ENCODE measurements around the gene PARVA.

PARVA gene

GRCh38 chr11:12526789-12527188, 149.4 kb downstream of the PARVA start:
- DNase-seq (ENCODE audit: low read depth in 2 of 2) = no peak

GRCh38 chr11:12528487-12528886, 151.1 kb downstream of the PARVA start:
- no peak for DNase-seq (ENCODE audit: low read depth in 2 of 2)

DNA sequence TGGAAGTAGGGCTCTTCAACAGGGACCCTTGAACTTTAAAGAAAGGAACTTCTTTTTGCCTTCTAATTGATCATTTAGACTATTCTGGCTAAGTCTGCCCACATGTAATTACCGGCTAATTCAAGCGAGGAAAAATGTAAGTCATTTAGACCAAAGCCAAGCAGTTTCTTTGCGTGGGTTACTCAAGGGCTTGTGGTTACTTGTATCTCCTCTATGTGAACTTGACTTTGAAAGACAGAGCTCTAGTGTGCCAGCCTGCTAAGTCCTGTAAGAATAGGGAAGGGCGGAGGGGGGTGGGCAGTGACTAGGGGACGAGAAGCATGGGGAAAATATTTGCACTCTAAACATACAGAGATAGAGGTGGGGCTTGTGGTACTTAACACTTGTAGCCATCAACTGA, 151.7 kb downstream of the PARVA start:
- no peak for DNase-seq (ENCODE audit: low read depth in 2 of 2)

- DNase-seq (ENCODE audit: low read depth in 2 of 2) = no peak
These were observed 152.4 kb downstream of the PARVA start for GRCh38 chr11:12529793-12530192.

- no peak for DNase-seq (ENCODE audit: low read depth in 2 of 2)
These were observed 153.6 kb downstream of the PARVA start for GRCh38 chr11:12531020-12531419.

DNA sequence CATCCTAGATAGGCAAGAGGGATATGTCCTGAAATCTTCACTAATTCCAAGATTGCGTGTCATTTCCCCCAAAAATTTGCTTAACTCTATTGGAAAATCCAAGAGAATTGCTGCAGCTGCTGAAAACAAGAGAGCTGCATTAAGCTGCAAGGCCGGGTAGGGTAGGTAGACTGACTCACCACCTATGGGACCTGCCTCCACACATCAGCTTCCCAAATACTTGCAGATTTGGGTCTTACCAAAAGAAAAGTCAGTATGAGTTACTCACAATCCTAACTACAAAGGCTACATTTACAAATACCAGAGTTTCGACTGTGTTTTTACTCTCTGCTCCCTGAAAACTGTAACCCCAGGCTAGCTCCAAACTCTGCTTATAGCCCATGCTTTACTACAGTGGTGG, 154.3 kb downstream of the PARVA start:
- no peak for DNase-seq (ENCODE audit: low read depth in 2 of 2)

- no peak for DNase-seq (ENCODE audit: low read depth in 2 of 2)
These were observed 155.2 kb downstream of the PARVA start for GRCh38 chr11:12532580-12532979.

GRCh38 chr11:12534549-12534948, 157.2 kb downstream of the PARVA start:
- no peak for DNase-seq (ENCODE audit: low read depth in 2 of 2)

GRCh38 chr11:12535321-12535720, 157.9 kb downstream of the PARVA start:
- no peak for DNase-seq (ENCODE audit: low read depth in 2 of 2)

- DNase-seq (ENCODE audit: low read depth in 2 of 2) = no peak
These were observed 159.2 kb downstream of the PARVA start for GRCh38 chr11:12536566-12536965.

- no peak for DNase-seq (ENCODE audit: low read depth in 2 of 2)
These were observed 160.5 kb downstream of the PARVA start for GRCh38 chr11:12537778-12538401.

GRCh38 chr11:12538889-12539421, 161.6 kb downstream of the PARVA start:
- no peak for DNase-seq (ENCODE audit: low read depth in 2 of 2)

DNA sequence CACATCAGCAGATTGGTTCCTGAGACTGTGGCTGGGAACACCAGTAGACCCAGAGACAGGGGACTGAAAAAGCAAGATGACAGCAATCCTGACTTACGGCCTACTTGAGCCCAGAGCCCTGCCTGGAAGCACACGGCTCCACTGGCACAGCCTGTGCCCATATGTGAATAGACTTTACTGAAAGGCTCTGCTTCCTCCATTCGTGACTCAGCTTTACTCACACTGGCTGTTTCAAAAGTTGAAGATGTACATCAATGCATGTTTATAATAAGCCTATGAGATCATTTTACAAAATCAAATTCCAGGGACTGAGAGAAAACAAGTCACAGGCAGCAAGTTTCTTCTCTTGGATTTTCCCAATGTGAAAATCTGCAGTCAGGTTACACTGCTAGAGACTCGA, 162.2 kb downstream of the PARVA start:
- DNase-seq (ENCODE audit: low read depth in 2 of 2) = no peak

- DNase-seq (ENCODE audit: low read depth in 2 of 2) = no peak
These were observed 162.8 kb downstream of the PARVA start for GRCh38 chr11:12540075-12540680.

- DNase-seq (ENCODE audit: low read depth in 2 of 2) = no peak
These were observed 163.7 kb downstream of the PARVA start for GRCh38 chr11:12540913-12541582.

GRCh38 chr11:12541583-12542151, 164.3 kb downstream of the PARVA start:
- DNase-seq (ENCODE audit: low read depth in 2 of 2) = no peak

- no peak for DNase-seq (ENCODE audit: low read depth in 2 of 2)
These were observed 165.0 kb downstream of the PARVA start for GRCh38 chr11:12542186-12542935.

- DNase-seq (ENCODE audit: low read depth in 2 of 2) = no peak
These were observed 166.4 kb downstream of the PARVA start for GRCh38 chr11:12543596-12544415.

DNA sequence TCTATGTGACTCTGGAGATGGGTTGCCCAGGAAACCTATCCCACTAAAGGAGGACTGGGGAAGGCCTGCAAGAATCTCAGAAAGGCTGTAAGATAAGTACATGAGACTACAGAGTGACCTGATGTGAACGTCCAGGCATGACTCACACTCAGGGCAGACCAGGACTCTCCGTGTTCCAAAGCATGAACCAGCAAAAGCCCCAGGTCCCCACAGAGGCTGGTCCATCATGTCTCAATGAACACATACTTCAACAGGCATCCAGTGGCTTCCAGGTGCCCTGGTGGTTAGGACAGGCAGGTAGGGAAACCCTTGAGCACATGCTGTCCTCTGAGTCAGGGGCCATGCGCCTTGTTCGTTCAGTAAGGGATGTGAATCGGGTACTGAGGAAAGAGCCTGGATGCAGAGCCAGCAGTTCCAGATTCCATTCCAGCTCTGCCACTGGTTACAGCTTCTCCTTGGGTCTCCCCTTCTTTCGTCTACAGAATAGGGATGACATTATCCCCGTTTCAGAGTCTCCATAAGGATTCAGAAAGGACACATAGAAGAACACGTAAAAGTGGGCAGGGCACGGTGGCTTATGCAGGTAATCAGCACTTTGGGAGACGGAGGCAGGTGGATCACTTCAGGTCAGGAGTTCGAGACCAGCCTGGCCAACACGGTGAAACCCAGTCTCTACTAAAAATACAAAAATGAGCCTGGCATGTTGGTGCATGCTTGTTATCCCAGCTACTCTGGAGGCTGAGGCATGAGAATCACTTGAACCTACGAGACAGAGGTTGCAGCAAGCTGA, 167.8 kb downstream of the PARVA start:
- no peak for DNase-seq (ENCODE audit: low read depth in 2 of 2)

DNA sequence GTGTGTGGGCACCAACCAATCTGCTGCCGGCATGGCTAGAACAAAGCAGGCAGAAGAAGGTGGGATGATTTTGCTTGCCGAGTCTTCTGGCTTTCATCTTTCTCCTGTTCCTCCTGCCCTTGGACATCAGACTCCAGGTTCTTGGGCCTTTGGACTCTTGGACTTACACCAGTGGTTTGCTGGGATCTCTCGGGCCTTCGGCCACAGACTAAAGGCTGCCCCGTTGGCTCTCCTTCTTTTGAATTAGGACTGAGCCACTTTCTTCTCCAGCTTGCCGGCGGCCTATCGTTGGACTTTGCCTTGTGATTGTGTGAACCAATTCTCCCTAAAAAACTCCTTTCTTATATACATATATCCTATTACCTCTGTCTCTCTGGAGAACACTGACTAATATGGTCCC, 168.8 kb downstream of the PARVA start:
- no peak for DNase-seq (ENCODE audit: low read depth in 2 of 2)
